NCI-H146 treated with DMSO at 0.1 percent for 48 hours (cell line): Measurements from ENCODE around the gene CADM2.

ENCODE experiments used
- DNase-seq: peaks from one replicate; lab custom pipeline; 2025; ENCODE audit not compliant: unreplicated experiment; lab: John Stamatoyannopoulos, UW

Gene CADM2

GRCh38 chr3:85780806-85781205 is 822.0 kb downstream of the CADM2 start:
- no peak for DNase-seq

- no peak for DNase-seq
Observed at GRCh38 chr3:85781806-85782205, 823.0 kb downstream of the CADM2 start.

GRCh38 chr3:85783291-85783690 is 824.5 kb downstream of the CADM2 start:
- DNase-seq = no peak

- no peak for DNase-seq
Observed at GRCh38 chr3:85785766-85786165, 827.0 kb downstream of the CADM2 start.

- no peak for DNase-seq
Observed at GRCh38 chr3:85790445-85791030, 831.7 kb downstream of the CADM2 start.

- no peak for DNase-seq
Observed at GRCh38 chr3:85796140-85796539, 837.4 kb downstream of the CADM2 start.

GRCh38 chr3:85800676-85801075 is 841.9 kb downstream of the CADM2 start:
- DNase-seq = no peak

GRCh38 chr3:85801955-85802354 is 843.2 kb downstream of the CADM2 start:
- DNase-seq = peak; percentile 14

- DNase-seq = peak; percentile 63
Observed at GRCh38 chr3:85808755-85809154, 850.0 kb downstream of the CADM2 start.

GRCh38 chr3:85821130-85821756 is 862.5 kb downstream of the CADM2 start:
- DNase-seq = peak; percentile 45

GRCh38 chr3:85835857-85836440 is 877.2 kb downstream of the CADM2 start:
- peak; percentile 56 for DNase-seq

- DNase-seq = no peak
Observed at GRCh38 chr3:85837402-85837801, 878.6 kb downstream of the CADM2 start.

GRCh38 chr3:85838921-85839320 is 880.1 kb downstream of the CADM2 start:
- DNase-seq = peak; percentile 24

GRCh38 chr3:85842081-85842480 is 883.3 kb downstream of the CADM2 start:
- DNase-seq = no peak

GRCh38 chr3:85846940-85847339 is 888.2 kb downstream of the CADM2 start:
- DNase-seq = no peak

GRCh38 chr3:85851071-85851470 is 892.3 kb downstream of the CADM2 start:
- DNase-seq = no peak

GRCh38 chr3:85853805-85854204 is 895.0 kb downstream of the CADM2 start:
- DNase-seq = no peak

- DNase-seq = no peak
Observed at GRCh38 chr3:85862893-85863455, 904.2 kb downstream of the CADM2 start.

GRCh38 chr3:85864896-85865295 is 906.1 kb downstream of the CADM2 start:
- DNase-seq = no peak

- no peak for DNase-seq
Observed at GRCh38 chr3:85867072-85867471, 908.3 kb downstream of the CADM2 start.

GRCh38 chr3:85875589-85875988 is 916.8 kb downstream of the CADM2 start:
- DNase-seq = no peak

GRCh38 chr3:85877631-85878030 is 918.8 kb downstream of the CADM2 start:
- DNase-seq = no peak
